ENCODE results near the gene ACR.

DNA sequence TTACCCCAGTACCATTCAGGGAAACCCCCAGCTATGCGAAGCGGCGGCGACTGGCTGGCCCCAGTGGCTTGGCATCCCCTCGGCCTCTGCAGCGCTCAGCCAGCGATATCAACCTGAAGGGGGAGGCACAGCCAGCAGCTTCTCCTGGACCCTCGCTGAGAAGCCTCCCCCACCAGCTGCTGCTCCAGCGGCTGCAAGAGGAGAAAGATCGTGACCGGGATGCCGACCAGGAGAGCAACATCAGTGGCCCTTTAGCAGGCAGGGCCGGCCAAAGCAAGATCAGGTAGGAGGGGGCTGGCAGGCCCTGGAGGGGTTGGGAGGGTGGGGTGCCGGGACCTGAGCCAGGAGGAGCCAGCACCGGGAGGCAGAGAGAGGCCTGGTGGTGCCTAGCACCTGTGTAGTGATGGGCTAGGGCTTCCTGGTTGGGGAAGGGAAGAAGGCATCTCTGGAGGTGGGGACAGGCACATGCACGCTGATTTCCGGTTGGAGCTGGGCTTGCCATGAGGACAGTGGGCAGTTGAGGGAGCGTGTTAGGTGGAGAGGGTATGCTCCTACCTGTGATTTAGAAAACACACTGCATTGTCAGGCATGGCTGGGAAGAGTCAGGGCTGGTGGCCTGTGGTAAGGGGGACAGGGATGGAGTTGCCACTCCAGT, 43.1 kb upstream of the ACR start:
- TF ChIP-seq, protein P1, sequence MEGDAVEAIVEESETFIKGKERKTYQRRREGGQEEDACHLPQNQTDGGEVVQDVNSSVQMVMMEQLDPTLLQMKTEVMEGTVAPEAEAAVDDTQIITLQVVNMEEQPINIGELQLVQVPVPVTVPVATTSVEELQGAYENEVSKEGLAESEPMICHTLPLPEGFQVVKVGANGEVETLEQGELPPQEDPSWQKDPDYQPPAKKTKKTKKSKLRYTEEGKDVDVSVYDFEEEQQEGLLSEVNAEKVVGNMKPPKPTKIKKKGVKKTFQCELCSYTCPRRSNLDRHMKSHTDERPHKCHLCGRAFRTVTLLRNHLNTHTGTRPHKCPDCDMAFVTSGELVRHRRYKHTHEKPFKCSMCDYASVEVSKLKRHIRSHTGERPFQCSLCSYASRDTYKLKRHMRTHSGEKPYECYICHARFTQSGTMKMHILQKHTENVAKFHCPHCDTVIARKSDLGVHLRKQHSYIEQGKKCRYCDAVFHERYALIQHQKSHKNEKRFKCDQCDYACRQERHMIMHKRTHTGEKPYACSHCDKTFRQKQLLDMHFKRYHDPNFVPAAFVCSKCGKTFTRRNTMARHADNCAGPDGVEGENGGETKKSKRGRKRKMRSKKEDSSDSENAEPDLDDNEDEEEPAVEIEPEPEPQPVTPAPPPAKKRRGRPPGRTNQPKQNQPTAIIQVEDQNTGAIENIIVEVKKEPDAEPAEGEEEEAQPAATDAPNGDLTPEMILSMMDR (conservative IDR thresholded peaks at IDR 0.05 in 1 of 2, IDR thresholded peaks at IDR 0.05 in 1 of 2; ENCODE audit: extremely low read depth in 1 of 2, insufficient read depth in 1 of 2, low read depth in 1 of 2, low read length in 2 of 2): no peak
- no peak for TF ChIP-seq EZH2 (IDR thresholded peaks at IDR 0.05; ENCODE audit: borderline replicate concordance, low read length)
